IPS-NIHi7 (cell line): Measurements from ENCODE around the gene ZNF579.

Source experiments
- DNase-seq: peaks from one replicate; pipeline ENCODE4 v3.0.0; 2012; ENCODE audit warnings: mixed read lengths; ENCODE audit errors: extremely low spot score

Gene ZNF579

DNA sequence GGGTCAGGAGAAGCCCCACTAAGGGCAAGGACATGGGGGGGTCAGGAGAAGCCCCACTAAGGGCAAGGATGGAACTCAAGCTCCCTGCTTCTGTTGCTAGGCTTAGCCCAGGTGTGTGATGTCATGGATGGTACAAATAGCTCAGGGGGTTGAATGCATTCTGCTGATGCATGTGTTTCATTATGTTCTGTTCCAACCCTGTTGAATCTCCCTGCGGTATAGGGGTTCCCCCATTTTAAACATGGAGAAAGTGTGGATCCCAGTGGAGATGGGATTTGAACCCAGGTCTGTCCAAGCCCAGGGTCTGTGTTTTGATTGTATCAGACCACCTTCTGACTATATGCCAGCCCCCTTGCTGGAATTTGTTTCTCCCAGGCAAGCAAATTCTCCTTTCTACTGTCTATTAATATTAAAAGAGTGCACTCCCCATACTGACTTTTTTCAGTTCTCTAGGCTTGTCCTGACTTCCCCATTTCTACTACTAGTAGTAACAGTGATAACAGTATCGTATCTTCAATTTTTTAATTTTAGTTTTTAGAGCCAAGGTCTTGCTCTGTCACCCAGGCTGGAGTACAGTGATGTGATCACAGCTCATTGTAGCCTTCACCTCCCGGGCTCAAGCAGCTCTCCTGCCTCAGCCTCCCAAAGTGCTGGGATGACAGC is 31.5 kb upstream of the ZNF579 start:
- DNase-seq = no peak

DNA sequence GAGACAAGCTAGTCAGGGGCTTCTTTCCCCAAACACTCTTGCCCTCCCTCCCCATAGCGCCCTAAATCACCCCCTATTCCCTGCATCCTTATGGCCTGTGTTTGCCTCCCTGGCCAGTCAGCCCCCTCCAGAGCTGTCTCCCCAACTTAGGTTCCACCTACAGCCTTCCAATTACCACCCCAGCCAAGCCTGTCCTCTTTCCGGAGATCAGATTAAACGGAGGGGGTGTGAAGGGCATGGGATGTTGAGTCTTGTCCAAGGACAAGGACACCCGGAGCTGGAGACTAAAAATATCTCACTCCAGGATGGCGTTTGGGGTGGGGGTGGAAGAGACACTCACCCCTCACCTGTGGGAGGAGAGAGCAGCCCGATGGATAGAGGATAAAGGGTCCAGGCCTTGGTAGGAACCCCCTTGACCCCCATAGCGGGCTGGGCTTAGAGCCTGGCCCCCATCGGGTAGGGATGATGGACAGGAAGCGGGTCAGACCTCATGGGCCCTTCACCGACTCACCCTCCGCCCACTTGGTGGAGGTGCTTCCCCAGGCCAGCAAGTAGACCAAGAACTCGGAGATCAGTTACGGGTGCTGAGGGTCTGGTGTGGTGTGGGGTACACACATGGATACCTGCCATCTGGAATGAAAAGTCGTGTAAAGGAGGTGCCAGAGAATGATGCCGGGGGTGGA is 30.8 kb upstream of the ZNF579 start:
- DNase-seq = no peak

DNA sequence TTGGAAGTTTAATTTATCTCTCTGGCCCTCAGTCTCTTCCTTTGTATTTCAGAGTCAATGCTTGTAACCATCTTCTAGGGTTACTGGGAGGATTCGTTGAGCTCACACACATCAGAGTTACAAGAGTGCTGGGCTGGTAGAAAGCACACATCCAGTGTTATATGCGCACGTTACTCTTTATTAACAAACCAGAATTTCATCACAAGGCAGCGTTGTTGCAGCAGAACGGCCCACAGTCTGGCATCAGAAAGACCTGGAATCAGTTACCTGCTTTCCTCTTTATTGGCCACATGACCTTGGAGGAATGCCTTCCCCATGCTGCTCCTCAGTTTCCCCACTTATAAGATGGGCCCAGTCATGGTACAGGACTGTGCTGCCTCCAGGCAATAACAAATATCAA is 28.7 kb upstream of the ZNF579 start:
- no peak for DNase-seq

DNA sequence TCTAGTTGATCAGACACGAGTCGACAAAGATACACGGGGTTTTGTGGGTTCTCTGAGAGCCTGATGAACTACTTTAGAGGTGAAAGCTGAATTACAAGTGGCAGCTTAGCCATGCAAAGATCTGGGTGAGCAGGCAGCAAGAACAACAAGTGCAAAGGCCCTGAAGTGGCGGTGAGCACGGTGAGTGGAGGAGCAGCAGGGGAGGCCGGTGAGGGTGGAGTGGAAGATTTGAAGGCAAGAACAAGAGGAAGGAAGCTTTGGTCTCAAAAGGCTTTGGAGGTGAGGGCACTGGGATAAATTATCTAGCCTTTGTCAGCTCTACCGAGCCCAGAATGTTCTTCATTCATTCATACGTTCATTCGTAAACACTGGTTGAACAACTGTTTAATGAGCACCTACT is 26.2 kb upstream of the ZNF579 start:
- no peak for DNase-seq

DNA sequence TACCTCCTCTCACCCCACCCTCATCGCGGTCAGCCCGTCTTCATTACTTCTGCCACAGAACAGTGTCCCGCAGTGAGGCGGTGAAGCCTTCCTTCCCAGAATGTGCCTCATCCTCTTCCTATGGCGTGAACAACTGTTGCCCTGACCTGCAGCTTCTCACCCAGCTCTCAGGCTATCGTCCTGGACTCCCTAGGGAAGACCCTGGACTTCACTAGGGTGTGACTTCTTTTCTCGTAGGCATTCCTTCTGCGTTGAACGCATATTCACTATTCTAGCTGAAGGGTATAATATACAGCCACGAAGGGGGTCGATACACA is 25.8 kb upstream of the ZNF579 start:
- no peak for DNase-seq

DNA sequence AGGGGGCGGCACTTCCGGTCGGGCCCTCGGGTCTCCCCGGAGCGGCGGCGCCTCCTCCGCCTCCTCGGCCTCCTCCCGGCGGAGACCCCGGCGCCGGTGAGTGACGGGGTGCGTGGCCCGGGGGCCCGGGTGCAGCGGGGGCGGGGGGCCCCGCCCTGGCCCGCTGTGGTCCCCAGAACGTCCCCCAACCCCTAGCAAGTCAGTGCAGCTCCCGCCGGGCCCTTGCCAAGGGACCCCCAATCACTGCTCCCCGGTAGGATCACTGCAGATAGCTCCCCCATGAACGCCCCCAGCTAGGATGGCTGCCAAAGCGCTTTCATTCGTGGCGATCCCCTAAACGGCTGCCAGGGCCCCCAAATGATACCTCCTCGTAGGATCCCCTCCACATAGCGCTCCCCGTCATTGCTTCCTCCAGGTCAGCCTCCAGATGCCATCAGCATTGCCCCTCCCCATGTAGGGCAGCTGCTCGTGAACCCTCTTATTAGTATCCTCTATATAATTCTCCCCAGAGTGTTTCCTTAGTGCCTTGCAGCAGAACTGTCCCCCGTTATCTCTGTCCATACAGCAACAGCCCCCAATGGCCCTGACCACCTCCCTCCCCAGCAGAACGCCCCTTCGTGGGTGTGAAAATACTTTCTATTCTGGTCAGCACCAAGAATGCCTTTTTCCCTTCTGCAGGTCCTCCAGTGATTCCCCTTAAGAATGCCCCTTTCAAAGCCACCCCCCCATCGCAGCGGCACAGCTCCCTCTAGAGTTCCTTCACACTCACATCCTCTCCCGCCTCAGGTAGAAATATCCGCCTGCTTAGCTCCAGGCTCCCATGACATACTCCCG is 25.2 kb upstream of the ZNF579 start, which contains the start of gene ZNF865:
TSS of gene ZNF865 (plus strand) at position 11 of the 834 bp plus-strand sequence. CDS start 7,972 bp downstream, outside the sequence.
- peak; percentile 87 for DNase-seq

DNA sequence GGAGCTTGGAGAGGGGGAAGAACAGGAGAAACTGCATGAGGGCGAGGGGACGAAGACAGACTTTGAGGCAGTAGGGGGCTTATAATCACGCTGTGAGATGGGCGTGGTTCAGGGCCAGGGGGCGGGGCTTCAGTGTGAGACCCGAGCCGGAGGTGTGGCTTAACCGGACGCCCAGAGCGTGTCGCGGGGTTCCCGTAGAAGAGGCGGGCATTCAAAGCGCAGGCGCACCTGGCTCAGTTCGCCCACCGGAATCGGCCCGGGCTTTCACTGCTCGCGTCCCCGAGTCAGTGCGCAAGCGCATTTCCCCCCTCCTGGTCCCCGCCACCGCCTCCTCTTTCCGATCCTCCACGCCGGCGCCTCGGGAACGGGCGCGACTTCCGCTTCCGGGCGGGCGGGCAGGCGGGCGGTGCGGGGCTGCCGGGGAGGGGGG is 24.6 kb upstream of the ZNF579 start:
- DNase-seq = peak; percentile 90

DNA sequence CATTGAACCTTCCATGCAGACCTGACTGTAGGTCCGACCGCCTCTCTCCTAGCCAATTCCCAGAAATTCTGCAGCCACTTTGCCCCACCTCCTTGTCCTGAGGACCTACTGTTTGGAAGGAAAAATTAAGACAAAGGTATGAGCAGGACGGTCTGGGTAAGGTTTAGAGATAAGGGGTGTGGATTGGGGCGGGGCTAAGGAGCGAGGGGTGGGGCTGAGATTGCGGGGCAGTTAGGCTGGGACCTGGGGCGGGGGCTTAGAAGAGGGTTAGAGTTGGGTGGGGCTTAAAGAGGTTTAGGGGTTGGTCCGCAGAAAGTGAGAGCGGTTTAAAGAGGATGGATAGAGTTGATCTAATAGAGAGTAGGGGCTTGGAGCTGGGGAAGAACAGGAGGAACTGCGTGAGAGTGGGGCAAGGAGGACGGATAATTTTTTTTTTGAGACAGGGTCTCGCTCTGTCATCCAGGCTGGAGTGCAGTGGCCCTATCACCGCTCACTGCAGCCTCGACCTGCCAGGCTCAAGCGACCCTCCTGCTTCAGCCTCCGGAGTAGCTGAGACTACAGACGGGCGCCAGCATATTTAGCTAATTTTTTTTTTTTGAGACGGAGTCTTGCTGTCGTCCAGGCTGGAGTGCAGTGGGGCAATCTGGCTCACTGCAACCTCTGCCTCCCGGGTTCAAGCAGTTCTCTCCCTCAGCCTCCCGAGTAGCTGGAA is 23.1 kb upstream of the ZNF579 start:
- DNase-seq = peak; percentile 45

DNA sequence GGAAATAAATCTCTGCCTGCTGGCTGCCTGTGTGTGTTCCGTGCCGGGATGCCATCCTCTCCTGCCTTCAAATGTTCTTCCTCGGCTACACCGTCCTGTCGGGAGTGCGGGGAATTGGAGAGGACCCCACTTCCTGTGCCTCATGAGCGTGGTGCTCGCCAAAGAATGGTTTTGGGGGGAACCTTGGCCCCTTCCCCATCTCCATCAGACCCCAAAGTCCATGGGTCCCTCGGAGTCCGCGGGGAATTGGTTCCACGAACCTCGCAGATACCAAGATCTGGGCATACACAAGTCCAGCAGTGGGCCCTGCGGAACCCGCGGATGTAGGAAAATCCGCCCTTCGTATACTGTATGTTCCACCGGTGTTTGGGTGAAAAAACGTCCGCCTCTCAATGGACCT is 22.5 kb upstream of the ZNF579 start:
- DNase-seq = no peak

DNA sequence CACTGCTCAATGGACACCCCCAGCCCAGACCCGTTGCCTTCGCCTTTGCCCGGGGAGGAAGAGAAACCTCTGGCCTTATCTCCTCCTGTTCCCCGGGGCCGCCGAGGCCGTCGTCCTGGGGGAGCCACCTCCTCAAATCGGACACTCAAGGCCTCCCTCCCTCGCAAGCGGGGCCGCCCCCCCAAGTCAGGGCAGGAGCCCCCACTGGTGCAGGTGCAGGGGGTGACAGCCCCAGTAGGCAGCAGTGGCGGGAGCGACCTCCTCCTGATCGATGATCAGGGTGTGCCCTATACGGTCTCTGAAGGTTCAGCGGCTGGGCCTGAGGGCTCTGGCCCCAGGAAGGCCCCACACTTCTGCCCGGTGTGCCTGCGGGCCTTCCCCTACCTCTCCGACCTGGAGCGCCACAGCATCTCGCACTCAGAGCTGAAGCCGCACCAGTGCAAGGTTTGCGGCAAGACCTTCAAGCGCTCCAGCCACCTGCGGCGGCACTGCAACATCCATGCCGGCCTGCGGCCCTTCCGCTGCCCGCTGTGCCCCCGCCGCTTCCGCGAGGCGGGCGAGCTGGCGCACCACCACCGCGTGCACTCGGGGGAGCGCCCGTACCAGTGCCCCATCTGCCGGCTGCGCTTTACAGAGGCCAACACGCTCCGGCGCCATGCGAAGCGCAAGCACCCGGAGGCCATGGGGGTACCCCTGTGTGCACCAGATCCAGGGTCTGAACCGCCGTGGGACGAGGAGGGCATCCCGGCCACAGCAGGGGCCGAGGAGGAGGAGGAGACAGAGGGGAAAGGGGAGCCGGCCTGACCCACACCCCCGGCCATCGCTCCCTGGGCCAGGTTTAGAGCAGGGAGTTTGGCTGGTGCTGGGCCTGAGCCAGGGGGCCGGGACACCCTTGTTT is 21.7 kb upstream of the ZNF579 start:
- no peak for DNase-seq

DNA sequence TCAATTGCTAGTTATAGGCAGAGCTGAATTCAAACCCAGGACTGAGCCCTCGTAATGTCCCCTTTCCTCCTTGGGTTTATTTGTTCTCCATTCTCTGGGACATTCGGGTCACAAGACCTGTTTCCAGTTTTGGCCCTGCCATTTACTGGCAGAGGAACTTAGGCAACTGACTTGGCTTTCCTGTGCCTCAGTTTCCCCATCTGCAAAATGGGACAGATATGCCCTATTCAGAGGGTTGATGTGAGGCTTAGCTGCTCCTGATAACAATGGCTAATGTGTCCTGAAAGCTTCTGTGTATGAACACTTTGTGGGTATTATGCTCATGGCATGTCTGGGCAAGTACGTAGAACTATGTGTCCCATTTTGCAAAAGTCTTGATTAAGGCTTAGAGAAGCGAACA is 20.4 kb upstream of the ZNF579 start:
- DNase-seq = no peak

DNA sequence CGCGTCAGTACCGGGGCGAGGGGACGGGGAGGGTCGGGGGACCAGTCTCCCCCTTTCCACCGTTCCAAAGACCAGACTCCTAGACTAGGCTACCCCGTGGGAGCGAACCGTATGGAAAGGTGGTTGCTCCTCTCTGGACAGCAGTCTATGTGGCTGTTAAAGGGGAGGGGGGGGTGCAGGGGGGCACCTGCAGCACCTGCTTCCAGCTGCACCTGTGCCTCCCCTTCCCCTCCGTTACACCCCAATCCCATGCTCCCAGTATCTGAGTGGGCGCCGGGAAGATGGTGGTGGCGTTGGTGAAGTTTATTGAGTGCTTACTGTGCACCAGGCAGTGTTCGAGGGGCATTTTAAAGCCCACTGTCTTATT is 20.0 kb upstream of the ZNF579 start:
- DNase-seq = no peak

DNA sequence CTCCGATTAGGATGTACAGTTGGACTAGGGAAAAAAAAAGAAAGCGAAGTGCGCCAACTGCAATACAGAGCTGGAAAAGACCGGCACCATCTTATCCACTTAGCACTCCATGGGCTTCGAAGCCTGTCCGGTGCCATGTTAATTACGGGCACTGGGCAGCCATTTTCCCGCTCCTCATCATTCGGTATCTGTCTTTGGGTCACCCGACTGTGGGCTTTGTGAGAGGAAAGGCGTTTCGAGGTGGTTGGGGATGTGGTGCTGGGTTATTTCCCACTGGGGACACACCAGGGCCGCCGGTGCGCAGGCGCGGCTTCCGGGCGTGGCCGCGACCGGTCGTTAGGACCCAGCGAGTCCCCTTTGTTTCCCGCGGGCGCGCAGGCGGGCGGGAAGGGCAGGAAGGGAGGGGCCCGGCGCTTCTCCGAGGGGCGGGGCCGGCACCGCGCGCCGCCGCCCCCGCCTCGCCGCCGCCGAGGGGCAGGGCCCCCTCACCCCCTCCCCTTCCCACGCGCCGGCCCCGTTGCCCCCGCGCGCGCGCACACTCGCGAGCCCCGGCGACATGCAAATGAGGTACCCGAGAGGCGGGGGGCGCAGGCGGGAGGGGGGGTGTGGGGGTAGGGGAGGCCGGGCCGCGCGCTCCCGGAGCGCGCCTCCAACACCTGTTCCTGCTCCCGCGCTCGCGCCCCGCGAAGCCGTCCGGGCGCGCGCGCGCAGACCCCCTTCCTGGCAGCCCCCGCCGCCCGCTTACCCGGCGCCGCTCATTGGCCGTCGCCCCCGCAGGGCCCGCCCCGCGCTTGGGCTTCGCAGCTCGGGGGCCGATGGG is 19.4 kb upstream of the ZNF579 start, which contains the start of gene ZNF524:
TSS of gene ZNF524 (plus strand) at position 447 of the 820 bp plus-strand sequence. CDS start 1,825 bp downstream, outside the sequence.
- DNase-seq = peak; percentile 68

DNA sequence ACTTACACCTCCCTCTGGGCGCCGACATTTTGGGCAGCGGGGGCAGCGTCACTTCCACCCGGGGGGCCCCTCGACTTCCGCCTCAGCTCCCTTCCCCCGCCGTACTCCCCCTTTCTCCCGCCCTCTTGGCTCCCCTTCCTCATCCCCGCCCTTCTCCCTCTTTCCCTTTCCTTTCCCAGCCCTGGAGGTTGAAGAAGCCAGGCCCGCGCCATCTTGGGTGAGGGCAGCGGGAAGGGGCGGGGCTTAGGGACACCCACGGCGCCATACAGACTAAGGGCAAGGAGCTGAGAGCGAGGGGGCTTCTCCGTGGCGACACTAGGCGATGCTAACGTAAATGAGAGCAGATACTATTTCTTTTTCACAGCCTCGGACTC is 18.8 kb upstream of the ZNF579 start, which contains the start of gene FIZ1:
TSS of gene FIZ1 (minus strand) at position 50 of the 374 bp plus-strand sequence. CDS start 1,652 bp downstream, outside the sequence.
- peak; percentile 77 for DNase-seq

DNA sequence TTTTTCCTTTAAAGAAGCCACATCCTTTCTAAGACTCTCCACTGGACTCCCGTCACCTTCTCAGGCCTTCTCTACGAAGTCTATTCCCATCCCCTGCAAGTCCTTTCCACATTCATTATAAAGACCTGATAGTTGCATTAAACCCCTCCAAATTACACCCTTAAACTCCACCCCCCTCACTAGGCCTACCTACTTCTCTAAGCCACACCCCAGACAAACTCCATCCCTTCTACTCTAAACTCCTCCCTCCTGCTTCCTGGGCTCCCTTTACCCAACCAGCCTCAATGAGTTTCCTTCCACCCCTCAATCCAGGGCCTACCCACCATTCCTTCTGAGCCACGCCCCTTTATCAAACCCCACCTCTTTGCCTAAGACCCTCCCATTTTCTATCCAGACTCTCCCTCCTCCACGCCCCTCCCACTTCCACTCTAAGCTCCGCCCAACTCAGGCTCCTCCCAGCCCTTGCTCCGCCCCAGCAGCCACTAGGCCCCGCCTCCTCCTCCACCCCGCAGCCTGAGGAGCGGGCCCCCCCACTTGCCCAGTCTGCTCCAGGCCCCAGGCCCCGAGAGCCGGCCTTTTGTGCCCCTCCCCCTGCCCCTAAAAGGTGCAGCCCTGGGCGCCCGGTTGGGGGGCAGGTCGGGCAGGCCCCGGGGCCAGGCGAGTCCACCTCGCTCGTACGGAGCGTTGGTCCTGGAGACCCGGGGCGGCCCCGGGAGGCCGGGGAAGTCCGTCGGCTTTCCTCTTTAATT is 18.2 kb upstream of the ZNF579 start:
- peak; percentile 81 for DNase-seq

DNA sequence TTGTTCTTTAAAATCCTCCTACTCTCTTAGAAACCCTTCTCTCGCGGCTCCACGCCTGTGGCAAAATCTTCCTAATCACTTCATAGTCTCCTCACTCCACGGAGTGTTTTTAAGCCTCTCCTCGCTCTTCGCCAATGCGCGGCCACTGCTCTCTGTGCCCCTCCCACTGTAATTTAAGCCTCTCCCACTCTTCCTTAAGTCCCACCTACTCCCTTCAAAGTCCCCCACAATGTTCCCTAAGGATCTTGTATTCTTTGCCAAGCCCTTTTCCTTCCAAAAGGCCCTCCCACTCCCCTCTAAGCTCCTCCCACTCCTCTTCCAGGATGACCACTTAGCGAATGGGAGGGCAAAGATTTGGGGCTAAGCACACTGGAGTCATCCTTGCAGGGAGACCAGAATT is 17.4 kb upstream of the ZNF579 start:
- peak; percentile 16 for DNase-seq

DNA sequence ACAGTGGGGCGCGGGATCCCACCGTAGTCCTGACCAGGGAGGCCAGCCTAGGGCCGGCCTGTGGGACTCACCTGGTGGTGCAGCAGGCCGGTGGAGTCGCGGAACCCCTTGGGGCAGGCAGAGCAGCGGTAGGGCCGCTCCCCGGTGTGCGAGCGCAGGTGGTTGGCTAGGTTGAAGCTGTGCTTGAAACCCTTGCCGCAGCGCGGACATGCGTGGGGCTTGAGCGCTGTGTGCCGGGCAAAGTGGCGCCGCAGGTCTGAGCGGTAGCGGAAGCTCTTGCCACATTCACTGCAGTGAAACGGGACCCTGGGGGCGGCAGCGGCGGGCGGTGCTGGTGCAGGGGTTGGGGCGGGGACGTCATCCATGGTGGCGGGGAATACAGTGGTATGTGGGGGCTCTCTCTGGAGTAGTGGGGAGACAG is 16.9 kb upstream of the ZNF579 start:
- DNase-seq = no peak

DNA sequence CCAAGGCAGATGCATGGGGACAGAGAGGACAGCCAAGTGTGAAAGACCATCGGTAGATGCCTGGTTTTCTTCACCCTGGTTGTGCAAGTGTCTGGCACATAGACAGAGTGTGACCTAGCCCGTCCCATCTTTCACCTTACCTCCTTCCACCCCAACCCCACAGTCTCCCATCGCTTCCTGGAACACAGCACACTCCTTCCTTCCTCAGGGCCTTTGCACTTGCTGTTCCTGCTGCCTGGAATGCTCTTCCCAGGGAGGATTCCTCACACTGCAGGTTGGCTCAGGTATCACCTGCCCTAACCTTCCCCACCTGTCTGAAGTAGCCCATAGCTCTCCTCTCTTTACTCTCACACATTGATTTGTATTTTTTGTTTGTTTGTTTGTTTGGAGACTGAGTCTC is 15.7 kb upstream of the ZNF579 start:
- no peak for DNase-seq

DNA sequence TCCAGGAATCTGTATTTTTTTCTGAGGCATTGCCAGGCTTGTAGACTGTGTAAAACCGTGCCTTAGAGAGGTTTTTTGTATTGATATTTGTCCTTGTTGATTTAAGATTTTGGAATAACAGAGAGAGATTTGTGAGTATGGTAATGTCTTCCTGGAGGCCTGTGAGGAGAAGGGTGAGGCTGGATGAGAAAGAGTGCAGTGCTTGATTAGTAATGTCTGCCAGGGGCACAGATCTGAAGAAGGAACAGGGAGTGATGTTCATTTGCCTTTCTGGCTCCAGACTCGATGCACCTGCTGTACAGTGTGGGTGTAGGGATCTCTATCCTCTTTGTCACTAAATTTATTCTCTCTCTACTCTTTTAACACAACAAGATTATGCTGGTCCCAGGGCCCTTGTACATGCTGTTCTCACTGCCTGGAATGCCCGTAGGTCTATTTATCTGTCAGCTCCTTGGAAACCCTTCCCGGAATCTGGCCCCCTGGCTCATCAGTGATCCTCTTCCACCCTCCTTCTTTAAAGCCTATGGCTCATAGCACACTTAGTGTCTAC is 14.4 kb upstream of the ZNF579 start:
- no peak for DNase-seq
